ENCODE measurements around the gene P2RX1.

P2RX1 gene

GRCh38 chr17:3904501-3904900, 11.8 kb downstream of the P2RX1 start:
- DNase-seq = no peak

GRCh38 chr17:3903881-3904290, 12.4 kb downstream of the P2RX1 start:
- DNase-seq = no peak

GRCh38 chr17:3903051-3903825, 13.0 kb downstream of the P2RX1 start:
- no peak for DNase-seq

GRCh38 chr17:3900646-3901045, 15.6 kb downstream of the P2RX1 start:
- no peak for DNase-seq

GRCh38 chr17:3897731-3898130, 18.5 kb downstream of the P2RX1 start:
- DNase-seq = no peak

GRCh38 chr17:3896968-3897235, 19.4 kb downstream of the P2RX1 start:
- DNase-seq = no peak

GRCh38 chr17:3896108-3896967, 19.9 kb downstream of the P2RX1 start:
- no peak for DNase-seq

GRCh38 chr17:3895354-3895753, 20.9 kb downstream of the P2RX1 start:
- no peak for DNase-seq

GRCh38 chr17:3894911-3895343, 21.3 kb downstream of the P2RX1 start:
- DNase-seq = no peak

GRCh38 chr17:3894188-3894587, 22.1 kb downstream of the P2RX1 start:
- DNase-seq = no peak

GRCh38 chr17:3893720-3894116, 22.5 kb downstream of the P2RX1 start:
- no peak for DNase-seq

- DNase-seq = peak; percentile 93
Observed at GRCh38 chr17:3893003-3893719, 23.1 kb downstream of the P2RX1 start, which contains the start of gene CAMKK1. Gene CAMKK1 (minus strand): TSS chr17:3893053. CDS start chr17:3885687, 7,366 bp downstream.

GRCh38 chr17:3892095-3892998, 23.9 kb downstream of the P2RX1 start:
- peak; percentile 83 for DNase-seq

GRCh38 chr17:3891626-3892094, 24.6 kb downstream of the P2RX1 start:
- DNase-seq = no peak

GRCh38 chr17:3890878-3891219, 25.4 kb downstream of the P2RX1 start:
- DNase-seq = no peak

- DNase-seq = no peak
Observed at GRCh38 chr17:3890082-3890877, 26.0 kb downstream of the P2RX1 start.

- no peak for DNase-seq
Observed at GRCh38 chr17:3889325-3890012, 26.8 kb downstream of the P2RX1 start.

- peak; percentile 12 for DNase-seq
Observed at GRCh38 chr17:3888343-3889171, 27.7 kb downstream of the P2RX1 start.

GRCh38 chr17:3887804-3888203, 28.5 kb downstream of the P2RX1 start:
- DNase-seq = no peak

GRCh38 chr17:3887394-3887793, 28.9 kb downstream of the P2RX1 start:
- DNase-seq = no peak

All from CD4-positive, alpha-beta T cell treated with Interleukin-17A for 4 hours (primary cell).